ENCODE data around the gene KCNG3.

- TF ChIP-seq EZH2 (IDR thresholded peaks at IDR 0.05; ENCODE audit: borderline replicate concordance, low read length): no peak
- TF ChIP-seq, protein P1, sequence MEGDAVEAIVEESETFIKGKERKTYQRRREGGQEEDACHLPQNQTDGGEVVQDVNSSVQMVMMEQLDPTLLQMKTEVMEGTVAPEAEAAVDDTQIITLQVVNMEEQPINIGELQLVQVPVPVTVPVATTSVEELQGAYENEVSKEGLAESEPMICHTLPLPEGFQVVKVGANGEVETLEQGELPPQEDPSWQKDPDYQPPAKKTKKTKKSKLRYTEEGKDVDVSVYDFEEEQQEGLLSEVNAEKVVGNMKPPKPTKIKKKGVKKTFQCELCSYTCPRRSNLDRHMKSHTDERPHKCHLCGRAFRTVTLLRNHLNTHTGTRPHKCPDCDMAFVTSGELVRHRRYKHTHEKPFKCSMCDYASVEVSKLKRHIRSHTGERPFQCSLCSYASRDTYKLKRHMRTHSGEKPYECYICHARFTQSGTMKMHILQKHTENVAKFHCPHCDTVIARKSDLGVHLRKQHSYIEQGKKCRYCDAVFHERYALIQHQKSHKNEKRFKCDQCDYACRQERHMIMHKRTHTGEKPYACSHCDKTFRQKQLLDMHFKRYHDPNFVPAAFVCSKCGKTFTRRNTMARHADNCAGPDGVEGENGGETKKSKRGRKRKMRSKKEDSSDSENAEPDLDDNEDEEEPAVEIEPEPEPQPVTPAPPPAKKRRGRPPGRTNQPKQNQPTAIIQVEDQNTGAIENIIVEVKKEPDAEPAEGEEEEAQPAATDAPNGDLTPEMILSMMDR (conservative IDR thresholded peaks at IDR 0.05 in 1 of 2, IDR thresholded peaks at IDR 0.05 in 1 of 2; ENCODE audit: extremely low read depth in 1 of 2, insufficient read depth in 1 of 2, low read depth in 1 of 2, low read length in 2 of 2): no peak
Measured at GRCh38 chr2:42510191-42510590, 16.4 kb upstream of the KCNG3 start.

All from mammary epithelial cell (primary cell).